HG03095 (cell line): ENCODE data around the gene STXBP1.

Source experiments
- ATAC-seq: cut with Tn5 transposase; IDR thresholded peaks from one replicate; pipeline ENCODE4 v1.9.1; 2021; ENCODE audit warnings: moderate library complexity; ENCODE audit not compliant: unreplicated experiment

The STXBP1 gene

DNA sequence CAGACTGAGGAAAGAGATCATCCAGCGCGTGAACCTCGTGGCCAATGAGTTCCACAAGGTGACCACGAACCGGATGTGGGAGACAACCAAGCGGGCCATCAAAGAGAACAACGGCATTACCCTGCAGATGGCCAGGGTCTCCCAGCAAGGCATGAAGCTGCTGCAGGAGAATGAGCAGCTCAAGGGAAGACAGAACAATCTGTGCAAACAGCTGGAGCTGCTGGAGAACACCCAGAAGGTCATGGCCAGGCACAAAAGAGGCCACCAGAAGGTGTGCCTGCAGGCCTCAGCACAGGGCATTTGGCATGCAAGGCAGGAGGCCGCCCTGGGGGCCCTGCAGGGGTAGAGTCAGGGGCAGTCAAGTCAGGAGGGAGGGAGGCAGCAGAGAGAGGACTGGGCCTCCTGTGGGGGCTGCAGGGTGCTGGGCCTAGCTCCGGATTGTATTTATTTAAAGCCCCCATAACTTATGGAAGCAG is 99.2 kb downstream of the STXBP1 start:
- ATAC-seq, result no peak

DNA sequence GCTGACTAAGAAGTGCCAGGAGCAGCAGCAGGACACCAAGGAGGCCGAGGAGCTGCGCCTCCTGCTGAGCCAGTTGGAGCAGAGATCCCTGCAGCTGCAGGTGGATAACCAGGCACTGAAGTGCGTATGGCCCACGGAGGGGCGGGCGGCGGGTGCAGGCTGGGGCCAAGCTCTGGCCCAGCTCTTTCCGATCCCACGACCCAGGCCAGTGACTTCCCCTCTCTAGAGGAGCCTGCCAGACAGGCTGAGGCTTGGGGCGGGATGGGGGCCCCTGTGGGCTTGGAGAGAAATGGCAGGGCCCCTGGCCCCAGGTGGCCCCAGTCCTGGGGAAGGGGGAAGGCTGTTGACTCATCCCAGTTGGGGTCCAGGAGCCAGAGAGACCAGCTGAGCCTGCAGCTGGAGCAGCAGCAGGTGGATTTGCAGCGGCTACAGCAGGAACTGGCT is 99.8 kb downstream of the STXBP1 start:
- no peak for ATAC-seq

DNA sequence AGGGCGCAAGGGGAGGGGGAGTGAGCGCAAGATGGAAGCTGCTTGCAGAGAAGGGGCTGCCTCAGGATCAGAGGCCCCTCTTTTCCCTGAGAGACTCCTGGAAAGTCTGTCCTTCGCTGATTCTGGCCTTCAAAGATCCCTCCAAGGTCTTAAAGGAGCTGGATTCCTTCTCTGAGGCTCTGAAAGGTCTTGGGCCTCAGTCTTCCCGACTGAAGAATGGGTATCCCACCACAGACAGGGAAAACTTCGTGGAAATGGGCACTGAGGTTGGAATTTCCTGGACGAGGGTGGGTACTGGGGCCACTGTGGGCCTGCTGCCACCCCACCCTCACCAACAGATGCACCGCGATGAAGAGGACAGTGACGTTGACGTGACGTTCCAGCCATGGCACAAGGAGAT is 100.3 kb downstream of the STXBP1 start:
- ATAC-seq, result no peak

- no peak for ATAC-seq
Observed at GRCh38 chr9:127712867-127713266, 100.8 kb downstream of the STXBP1 start.

DNA sequence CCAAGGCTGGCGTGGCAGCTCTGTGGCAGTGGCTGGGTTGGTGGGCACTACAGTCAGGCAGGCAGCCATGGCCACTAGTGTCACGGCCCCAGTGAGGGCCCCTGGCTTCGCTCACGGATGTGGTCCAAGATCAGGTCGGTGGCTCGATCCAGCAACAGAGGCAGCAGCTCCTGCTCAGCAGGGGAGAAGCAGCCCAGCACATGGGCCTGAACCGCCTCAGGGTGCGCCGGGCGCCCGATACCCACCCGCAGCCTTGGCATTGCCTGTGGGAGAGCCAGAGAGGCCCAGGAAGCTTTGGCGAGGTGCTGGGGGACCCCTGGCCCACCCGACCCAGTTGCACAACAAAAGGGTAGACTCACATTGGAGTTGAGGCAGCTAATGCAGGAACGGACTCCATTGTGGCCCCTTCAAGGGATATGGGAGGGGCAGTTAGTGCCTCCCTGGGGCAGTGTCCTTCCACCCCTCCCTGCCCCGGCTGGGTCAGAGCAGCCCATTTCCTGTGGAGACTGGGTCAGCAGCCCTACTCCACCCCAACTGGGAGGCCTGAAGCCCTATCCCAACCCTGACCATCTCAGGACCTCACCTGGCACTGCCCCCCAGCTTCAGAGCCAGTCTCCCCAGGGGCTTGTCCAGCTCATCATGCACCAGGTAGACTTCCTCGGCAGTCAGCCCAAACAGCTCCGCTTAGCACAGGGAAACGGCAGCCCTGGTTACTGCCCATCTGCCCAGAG is 102.1 kb downstream of the STXBP1 start:
- ATAC-seq, result no peak

GRCh38 chr9:127714951-127715469 is 102.9 kb downstream of the STXBP1 start:
- no peak for ATAC-seq

DNA sequence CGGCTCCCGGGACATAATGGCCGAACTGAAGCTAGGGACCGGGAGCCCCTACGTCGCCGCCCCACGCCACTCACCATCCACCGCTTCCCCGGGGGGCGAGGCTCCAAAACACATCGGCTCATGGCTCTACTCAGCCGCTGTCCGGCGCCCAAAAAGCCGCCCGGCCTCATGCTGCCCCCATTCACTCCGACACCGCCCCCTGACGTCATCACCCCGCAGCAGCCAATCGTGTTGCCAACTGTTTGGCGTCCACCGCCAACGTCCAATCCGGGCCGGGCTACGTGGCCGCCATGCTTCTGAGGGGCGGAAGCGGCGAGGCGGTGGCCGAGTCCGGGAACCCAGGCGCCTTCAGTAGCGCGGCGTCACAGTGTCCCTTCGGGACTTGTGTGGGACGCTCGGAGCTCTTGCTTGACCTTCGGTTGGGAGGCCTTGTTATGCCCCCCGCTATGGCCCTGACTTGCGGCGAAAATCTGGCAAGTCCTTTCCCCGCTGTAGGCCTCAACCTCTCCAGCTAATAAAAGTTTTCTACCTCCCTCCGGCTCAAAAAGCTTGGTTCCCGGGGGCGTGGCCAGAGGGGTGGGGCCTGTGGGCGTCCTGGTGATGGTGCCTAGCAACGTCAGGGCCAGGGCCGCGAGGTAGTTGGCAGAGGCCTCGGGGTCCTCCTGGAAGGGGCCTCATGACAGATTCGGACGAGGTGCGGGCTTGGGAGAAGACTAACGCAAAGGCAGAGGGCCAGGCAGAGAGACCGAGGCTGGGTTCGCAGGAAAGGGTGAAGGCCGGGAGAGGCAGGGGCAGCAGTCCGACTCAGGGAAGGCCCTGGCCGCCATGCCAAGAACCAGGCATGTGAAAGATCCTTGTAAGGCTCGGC is 103.6 kb downstream of the STXBP1 start, which contains the start of the genes PTRH1 and TTC16:
TSS of gene PTRH1 (minus strand) at position 194 of the 868 bp plus-strand sequence. CDS start at position 170, 24 bp downstream.
TSS of gene TTC16 (plus strand) at position 610 of the 868 bp plus-strand sequence. CDS start at position 677, 67 bp downstream.
- ATAC-seq, result peak; percentile 91

- ATAC-seq, result no peak
Observed at GRCh38 chr9:127716412-127716811, 104.3 kb downstream of the STXBP1 start.

- ATAC-seq, result no peak
Observed at GRCh38 chr9:127717766-127718165, 105.7 kb downstream of the STXBP1 start.

- no peak for ATAC-seq
Observed at GRCh38 chr9:127720031-127720864, 108.2 kb downstream of the STXBP1 start.

GRCh38 chr9:127720865-127721227 is 108.8 kb downstream of the STXBP1 start:
- no peak for ATAC-seq

GRCh38 chr9:127721391-127721821 is 109.3 kb downstream of the STXBP1 start:
- no peak for ATAC-seq

DNA sequence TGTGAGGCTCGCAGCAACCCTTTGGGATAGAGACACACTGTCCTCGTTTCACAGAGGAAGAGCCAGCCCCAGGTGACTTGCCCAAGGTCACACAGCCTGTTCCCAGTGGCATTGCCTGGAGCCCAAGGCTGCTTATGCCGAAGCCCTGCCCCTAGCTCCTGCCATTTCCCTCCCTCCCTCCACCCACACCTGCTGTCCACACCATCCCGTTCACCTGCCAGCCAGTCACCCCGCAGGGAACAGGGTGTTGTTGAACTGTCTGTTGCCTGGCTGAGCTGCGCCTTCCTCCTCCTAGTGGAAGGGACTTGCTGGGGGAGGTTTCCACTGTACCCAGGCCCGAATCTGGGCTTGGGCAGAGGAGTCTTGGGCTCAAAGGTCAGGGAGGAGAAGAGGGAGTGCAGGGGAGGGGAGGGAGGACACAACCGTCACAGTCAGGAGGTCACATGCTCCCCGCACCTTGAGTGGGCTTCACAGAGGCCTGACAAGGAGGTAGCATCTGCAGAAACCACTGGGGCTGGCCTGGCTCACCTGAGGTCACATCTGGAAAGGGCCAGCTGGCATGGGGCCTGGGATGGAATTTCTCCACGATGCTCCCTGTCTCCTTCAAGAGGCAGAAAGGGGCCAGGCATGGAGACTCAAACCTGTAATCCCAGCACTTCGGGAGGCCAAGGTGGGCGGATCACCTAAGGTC is 110.1 kb downstream of the STXBP1 start:
- no peak for ATAC-seq

DNA sequence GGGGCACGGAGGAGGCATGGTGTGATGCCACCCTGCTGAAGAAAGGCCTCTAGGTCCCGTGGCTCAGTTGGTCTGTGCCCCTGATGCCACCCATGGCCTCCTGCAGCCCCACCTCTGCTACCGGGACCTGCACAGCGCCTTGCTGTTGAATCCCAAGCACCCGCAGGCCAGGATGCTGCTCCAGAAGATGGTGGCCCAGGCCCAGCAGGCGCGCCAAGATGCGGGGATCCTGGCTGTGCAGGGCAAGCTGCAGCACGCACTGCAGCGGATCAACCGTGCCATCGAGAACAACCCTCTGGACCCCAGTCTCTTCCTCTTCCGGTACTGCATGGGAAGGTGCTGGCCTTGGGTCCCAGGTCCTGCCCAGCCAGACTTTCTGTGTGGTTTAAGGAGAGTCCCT is 110.9 kb downstream of the STXBP1 start:
- no peak for ATAC-seq

- no peak for ATAC-seq
Observed at GRCh38 chr9:127723444-127723843, 111.4 kb downstream of the STXBP1 start.

- no peak for ATAC-seq
Observed at GRCh38 chr9:127724012-127724411, 111.9 kb downstream of the STXBP1 start.

DNA sequence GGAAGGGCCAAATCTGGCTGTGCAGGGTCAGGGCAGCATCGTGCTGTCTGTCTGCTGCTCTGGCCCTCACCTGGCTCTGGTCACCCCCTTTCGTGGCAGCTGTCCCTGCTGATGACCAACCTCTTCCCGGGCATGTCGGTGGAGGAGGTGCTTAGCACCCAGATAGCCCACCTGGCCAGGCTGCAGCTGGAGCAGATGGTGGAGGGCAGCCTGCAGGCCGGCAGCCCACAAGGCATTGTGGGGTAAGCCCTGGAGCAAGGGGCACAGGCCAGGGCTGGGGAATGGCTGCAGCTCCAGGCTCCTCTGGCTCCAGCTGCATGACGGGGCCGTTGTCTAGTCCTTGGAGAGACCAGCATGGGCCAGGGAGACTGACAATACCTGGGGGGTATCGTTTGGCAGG is 114.8 kb downstream of the STXBP1 start:
- no peak for ATAC-seq

DNA sequence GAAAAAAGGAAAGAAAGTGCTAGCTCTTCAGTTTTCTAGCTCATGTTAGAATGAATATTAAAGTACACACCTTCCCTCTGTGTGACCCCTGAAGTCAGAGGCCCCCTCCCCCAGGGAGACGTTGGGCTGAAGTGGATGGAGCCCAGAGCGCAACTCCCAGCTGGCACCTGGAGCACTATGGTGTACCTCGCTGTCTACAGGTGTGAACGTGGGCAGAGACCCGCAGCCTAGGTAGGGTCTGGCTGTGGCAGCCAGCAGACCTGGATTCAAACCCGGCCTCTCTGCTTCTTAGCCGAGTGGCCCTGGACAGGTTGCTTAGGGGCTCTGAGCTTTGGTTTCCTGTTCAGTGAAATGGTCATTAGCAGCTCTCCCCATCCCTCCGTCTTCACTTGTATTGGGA is 116.7 kb downstream of the STXBP1 start:
- no peak for ATAC-seq

DNA sequence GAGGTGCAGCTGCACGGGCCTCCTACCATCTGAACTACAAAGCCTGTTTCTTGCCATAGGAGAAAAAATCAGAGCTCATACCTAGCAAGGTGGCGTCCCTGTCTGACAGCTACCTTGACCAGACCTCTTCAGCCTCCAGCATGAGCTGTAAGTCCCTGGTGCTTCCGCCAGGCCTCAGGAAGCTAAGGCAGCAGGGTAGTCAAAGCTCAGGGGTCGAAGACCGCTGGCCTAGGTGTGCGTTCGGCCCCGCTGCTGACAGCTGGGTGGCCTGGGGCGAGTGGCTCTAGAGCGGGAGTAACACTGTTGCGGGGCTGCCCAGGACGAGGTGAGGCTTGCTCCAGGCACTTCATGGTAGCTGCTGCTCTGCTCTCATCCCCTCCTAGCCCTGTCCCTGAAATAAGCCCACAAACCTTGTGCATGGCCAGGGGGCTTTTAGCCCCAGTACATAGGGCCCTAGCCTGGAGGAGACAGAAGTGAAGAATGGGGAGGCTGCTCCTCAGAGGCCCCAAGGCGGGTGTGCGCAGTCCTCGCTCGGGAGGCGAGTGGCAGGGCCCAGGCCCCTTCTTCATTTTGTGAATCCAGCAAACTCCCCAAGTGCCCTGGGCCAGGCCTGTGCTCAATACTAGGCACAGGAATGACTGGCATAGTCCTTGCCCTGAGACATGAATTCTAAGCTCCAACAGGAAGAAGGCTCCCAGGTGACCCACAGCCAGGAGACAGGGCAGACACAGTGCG is 117.6 kb downstream of the STXBP1 start:
- no peak for ATAC-seq
